HG02840 (cell line): ENCODE data around the gene NDST1.

Experiments used
- ATAC-seq: cut with Tn5 transposase; IDR thresholded peaks from one replicate; pipeline ENCODE4 v1.9.1; 2021; ENCODE audit warnings: mild to moderate bottlenecking, moderate library complexity, moderate number of reproducible peaks; ENCODE audit not compliant: unreplicated experiment, low FRiP score

NDST1 gene

GRCh38 chr5:150561571-150562275 lies 53.8 kb downstream of the NDST1 start:
- no peak for ATAC-seq

GRCh38 chr5:150562832-150563231 lies 54.9 kb downstream of the NDST1 start:
- ATAC-seq = no peak

GRCh38 chr5:150565868-150566267 lies 57.9 kb downstream of the NDST1 start:
- ATAC-seq = no peak

DNA sequence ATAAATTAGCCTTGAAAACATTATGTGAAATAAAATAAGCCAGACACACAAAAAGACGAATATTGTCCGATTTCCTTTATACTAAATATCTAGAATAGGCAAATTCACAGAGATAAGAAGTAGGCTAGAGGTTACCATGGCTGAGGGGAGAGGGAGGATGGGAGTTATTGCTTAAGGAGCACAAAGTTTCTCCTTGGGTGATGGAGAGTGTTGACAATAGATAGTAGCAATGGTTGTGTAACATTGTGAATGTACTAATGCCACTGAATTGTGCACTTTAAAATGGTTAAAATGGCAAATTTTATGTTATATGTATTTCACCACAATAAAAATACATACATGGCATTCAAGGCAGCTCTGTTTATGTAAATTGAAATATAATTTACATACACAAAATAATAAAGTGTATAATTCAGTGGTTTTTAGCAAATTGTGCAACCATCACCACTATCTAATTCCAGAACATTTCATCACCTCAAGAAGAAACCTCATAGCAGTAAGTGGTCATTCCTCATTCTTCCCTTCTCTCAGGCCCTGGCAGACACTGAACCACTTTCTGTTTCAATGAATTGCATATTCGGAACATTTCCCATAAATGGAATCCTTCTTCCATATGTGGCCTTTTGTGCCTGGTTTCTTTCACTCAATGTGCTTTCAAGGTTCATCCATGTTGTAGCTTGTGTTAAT lies 59.2 kb downstream of the NDST1 start:
- no peak for ATAC-seq

- ATAC-seq = no peak
These were observed 60.7 kb downstream of the NDST1 start for GRCh38 chr5:150568663-150569062.

- ATAC-seq = no peak
These were observed 62.4 kb downstream of the NDST1 start for GRCh38 chr5:150570333-150570732.

- no peak for ATAC-seq
These were observed 63.9 kb downstream of the NDST1 start for GRCh38 chr5:150571836-150572235.

DNA sequence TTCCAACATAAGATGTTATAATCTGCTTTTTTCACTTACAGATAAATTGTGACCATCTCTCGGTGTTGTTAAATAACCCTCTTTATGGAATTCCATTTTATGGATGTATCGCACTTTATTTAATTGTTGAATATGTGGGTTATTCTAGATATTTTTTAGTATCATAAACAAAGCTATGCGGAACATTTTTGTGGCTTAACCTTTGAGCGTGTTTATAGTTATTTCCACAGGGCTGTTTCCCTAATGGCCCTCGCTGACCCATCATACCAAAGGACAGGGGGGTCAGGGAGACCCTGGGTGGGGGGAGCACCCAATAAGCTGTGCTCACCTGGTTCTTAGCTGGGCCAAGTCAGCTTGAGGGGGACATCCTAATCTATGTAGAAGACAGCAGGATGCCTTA lies 65.3 kb downstream of the NDST1 start:
- ATAC-seq = no peak

DNA sequence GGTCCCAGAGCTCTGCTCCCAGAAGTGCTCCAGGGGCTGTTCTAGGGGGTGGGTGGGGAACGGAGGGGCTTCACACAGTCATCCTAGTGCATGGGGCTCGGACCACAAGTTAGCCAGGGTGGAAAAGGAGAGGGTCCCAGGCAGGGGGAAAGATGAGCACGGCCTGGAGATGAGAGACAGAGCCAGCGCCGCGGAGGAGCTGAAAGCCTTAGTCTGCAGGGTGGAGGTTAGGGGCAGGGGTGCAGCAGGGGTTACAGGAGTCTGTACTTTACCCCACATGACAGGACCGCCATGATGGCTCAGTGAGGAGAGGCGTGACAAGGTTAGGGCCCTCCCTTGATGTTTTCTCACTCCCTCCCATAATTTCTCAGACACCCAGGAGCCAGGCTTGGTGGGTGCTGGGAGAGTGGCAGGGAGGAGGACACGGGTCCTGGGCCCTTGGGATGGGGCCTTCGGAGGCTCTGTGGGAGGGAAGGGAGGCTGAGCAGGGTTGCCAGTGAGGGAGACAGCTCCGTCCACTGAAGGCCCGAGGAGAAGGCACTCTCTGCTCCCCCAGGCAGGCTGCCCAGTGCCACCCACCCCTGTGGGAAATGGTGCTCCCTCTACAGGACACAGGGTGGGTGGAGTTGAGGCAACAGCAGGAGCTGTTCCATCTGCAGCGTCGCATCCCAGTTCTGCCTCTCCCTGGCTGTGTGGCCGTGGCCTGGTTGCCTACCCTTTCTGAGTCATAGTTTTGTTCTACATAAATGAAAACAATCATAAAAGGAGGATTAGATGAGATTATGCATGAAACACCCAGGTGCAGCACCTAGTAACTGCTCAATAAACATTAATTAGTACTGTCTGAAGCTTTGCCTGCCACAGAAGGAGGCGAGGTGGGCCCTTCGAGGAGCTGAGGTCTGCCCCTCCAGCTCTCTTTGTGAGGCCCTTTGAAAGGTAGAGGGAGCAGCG lies 66.2 kb downstream of the NDST1 start:
- ATAC-seq = no peak

GRCh38 chr5:150574818-150575547 lies 67.1 kb downstream of the NDST1 start:
- no peak for ATAC-seq

GRCh38 chr5:150575745-150576448 lies 68.0 kb downstream of the NDST1 start:
- ATAC-seq = no peak

GRCh38 chr5:150576449-150576949 lies 68.6 kb downstream of the NDST1 start:
- ATAC-seq = no peak

- no peak for ATAC-seq
These were observed 69.6 kb downstream of the NDST1 start for GRCh38 chr5:150577378-150578139.

DNA sequence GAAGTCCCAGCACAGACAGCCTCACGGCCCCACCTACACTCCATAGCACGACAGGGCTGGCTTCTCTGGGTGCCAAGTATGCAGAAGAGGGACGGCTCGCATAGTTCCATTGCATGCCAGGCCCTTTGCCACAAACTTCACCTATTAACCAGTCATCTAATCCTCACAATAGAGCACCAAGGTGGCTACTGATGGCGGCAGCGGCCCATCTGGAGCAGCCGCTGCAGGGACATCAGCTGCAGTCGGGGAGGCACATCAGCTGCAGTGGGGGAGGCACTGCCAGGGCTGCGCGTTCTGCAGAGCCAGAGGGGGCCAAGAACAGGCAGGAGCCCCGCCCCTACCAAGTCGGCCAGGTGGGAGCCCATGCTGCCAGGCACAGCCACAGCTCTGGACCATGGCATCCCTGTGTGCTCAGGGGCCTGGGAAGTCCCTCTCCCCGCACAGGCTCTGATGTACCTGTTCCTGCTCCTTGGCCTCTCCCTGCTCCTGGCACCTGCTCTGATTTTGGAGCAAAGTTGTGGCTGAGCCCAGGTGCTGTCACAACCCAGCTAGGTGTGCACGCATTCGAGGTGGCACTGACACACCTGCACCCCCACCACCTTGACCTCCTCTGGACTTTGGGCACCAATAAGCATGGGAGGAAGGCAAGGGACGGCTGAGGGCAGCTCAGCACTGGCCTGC lies 71.0 kb downstream of the NDST1 start:
- no peak for ATAC-seq

DNA sequence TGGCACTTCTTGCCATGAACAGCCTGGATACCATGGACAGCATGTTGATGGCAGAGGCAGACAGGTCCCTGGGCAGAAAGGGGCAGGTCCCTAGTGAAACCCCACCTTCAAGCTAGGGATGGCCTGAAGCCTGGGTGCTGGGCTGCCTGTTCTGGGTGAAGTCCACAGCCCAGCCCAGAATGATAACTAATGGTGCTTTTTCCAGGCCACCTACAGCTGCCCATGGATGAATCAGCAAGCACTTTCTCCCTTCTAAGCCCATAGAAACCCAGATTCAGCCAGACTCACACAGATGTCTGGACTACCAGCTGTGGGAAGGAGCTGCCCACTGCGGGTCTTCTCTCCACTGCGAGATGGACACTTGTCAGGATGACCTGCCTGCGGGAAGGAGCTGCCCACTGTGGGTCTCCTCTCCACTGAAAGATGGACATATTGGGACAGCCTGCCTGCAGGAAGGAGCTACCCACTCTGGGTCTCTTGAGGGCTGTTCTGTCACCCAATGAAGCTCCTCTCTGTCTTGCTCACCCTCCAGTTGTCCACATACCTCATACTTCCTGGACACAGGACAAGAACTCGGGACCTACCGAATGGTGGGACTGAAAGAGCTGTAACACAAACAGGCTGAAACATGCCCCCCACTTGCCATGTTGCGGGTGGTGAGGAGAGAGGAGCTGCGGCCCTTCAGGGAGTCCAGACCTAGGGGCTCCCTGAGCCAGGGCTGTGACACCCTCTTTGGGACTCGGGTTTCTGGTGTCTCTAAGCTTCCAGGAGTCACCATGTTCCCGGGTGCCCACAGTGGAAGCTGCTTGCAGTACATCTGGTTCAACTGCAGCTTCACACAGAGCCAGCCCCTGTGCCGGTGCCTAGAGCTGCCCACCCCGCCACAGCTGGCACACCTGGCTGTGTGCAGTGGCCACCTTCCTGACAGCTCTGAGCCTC lies 71.8 kb downstream of the NDST1 start:
- ATAC-seq = no peak

DNA sequence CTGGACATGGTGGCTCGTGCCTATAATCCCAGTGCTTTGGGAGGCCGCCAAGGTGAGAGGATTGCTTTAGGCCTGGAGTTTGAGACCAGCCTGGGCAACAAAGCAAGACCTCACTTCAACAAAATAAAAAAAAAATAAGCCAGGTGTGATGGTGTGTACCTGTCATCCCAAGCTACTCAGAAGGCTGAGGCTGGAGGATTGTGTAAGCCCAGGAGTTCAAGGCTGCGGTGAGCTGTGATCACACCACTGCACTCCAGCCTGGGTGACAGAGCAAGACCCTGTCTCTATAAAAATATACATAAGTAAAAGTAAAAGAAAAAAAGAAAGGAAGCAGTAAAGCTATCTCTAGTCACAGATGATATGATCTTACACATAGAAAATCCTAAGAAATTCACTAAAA lies 73.0 kb downstream of the NDST1 start:
- no peak for ATAC-seq
